BJ (cell line): ENCODE data around the gene KCNJ6. TPM values are rescaled to one million over a fixed set of nuclear protein-coding genes. Genes with fewer than 3 reads are reported as not detected.

Experiments
- CTCF ChIA-PET: fragments of 350-600 bp; formaldehyde crosslinking; extraction: SDS; loops from one replicate; lab custom pipeline; 2021; ENCODE audit warnings: antibody characterized with exemption, inconsistent platforms; lab: Yijun Ruan, JAX
- POLR2A ChIA-PET: fragments of 300-600 bp; sonication (Branson Sonifier 250); formaldehyde crosslinking; extraction: SDS; loops from one replicate; lab custom pipeline; 2021; ENCODE audit warnings: antibody characterized with exemption; lab: Charles Lee
- DNase-seq: peaks from one replicate; pipeline ENCODE4 v3.0.0-alpha.2; 2011; ENCODE audit warnings: low read depth
- H3K27me3 ChIP-seq: 2 replicates; pipeline ENCODE4 v1.6.0; 2011; ENCODE audit warnings: low read length; ENCODE audit not compliant: control insufficient read depth, insufficient read depth
- H3K36me3 ChIP-seq: 2 replicates; pipeline ENCODE4 v1.5.1; 2011; ENCODE audit warnings: low read length; ENCODE audit not compliant: control insufficient read depth, insufficient read depth
- H3K4me3 ChIP-seq: 2 replicates; pipeline ENCODE4 v1.5.1; 2011; ENCODE audit warnings: low read depth, mild to moderate bottlenecking, control low read depth, low read length
- CTCF ChIP-seq: IDR thresholded peaks from 2 replicates; pipeline ENCODE4 v1.5.1; 2011; ENCODE audit warnings: low read depth, mild to moderate bottlenecking, control low read depth, inconsistent platforms, low read length, moderate library complexity; ENCODE audit not compliant: insufficient read depth
- polyA plus RNA-seq: library from polyadenylated mRNA; depleted of rRNA; stranded (reverse); fragments of >200 nt; gene quantifications from 2 replicates; pipeline ENCODE4 v1.2.3, GENCODE V29; 2011

The KCNJ6 gene
- polyA plus RNA-seq, 1 experiment: 0.01 TPM

GRCh38 chr21:37800057-37800455, 116.2 kb downstream of the KCNJ6 start:
- POLR2A ChIA-PET: no interaction called here

GRCh38 chr21:37799211-37800056, 116.8 kb downstream of the KCNJ6 start:
- H3K4me3 ChIP-seq: no peak overlapping the region
- no peaks in the 10 kb centered on the region for H3K27me3 ChIP-seq
- POLR2A ChIA-PET: no interaction called here
- TF ChIP-seq CTCF: no peak
- no peak for DNase-seq
- CTCF ChIA-PET: no interaction called here
- no peaks in the 10 kb centered on the region for H3K36me3 ChIP-seq

More at GRCh38 chr21:37800057-37800455, 116.2 kb downstream of the KCNJ6 start:
- no peak for TF ChIP-seq CTCF
- DNase-seq: no peak
- Histone ChIP-seq H3K4me3 (no peak overlapping the region), H3K27me3 (no peaks in the 10 kb centered on the region), H3K36me3 (no peaks in the 10 kb centered on the region)
- CTCF ChIA-PET: no interaction called here

- no peak for TF ChIP-seq CTCF
- Histone ChIP-seq H3K36me3 (no peaks in the 10 kb centered on the region), H3K27me3 (no peaks in the 10 kb centered on the region), H3K4me3 (no peak overlapping the region)
- DNase-seq: no peak
- ChIA-PET CTCF (interaction anchor here (1.0 kb wide), 1 partner anchor 10 kb away, joined by 5 read pairs; no protein-coding TSS in a partner anchor), POLR2A (no interaction called here)
These were observed 118.9 kb downstream of the KCNJ6 start for GRCh38 chr21:37797403-37797802.

- CTCF ChIA-PET: no interaction called here
- POLR2A ChIA-PET: no interaction called here
These were observed 120.2 kb downstream of the KCNJ6 start for GRCh38 chr21:37796011-37796410.

More at GRCh38 chr21:37796011-37796410, 120.2 kb downstream of the KCNJ6 start:
- no peaks in the 10 kb centered on the region for H3K36me3 ChIP-seq
- no peak for DNase-seq
- no peak overlapping the region for H3K4me3 ChIP-seq
- H3K27me3 ChIP-seq: no peaks in the 10 kb centered on the region
- no peak for TF ChIP-seq CTCF
